H1 (cell line): Measurements from ENCODE around the gene CELF2. TPM values are rescaled to one million over a fixed set of nuclear protein-coding genes. Genes with fewer than 3 reads are reported as not detected.

Source experiments
- CEBPB ChIP-seq: IDR thresholded peaks from 2 replicates; pipeline ENCODE4 v1.6.1; 2012; ENCODE audit warnings: low read depth, low read length
- CHD7 ChIP-seq: fragments of 300-600 bp; sonication (generic); IDR thresholded peaks from 2 replicates; pipeline ENCODE4 v1.7.1; 2012; ENCODE audit warnings: low read length, moderate library complexity, mild to moderate bottlenecking, inconsistent platforms; ENCODE audit not compliant: insufficient replicate concordance
- RNF2 ChIP-seq: fragments of 200-900, 300-1000 bp; sonication (generic); IDR thresholded peaks from 2 replicates; pipeline ENCODE4 v1.7.1; 2016; ENCODE audit warnings: borderline replicate concordance, low read depth, mild to moderate bottlenecking, antibody characterized with exemption, low read length; ENCODE audit not compliant: poor library complexity, severe bottlenecking; ENCODE audit errors: missing control alignments
- polyA plus RNA-seq, 7 experiments: library from polyadenylated mRNA; depleted of rRNA in 3 of 7; stranded (reverse) in 5 of 7; unstranded in 2 of 7; fragments of >200 nt in 5 of 7; fragments of 200-250 nt in 2 of 7; gene quantifications; 1 replicate in 5 of 7; 2 replicates in 1 of 7; 4 replicates in 1 of 7; pipeline versions ENCODE4 v1.2.1 to v1.2.3, GENCODE V29; 2011 to 2013; ENCODE audit warnings: missing spikeins in 2 of 7, mixed read lengths in 2 of 7
- total RNA-seq: library from RNA; stranded (reverse); fragmentation: NEBNext Ultra II Directional; extraction: Animal tissue kit (Norgen Biotek cat#: 25700); gene quantifications from 2 replicates; pipeline ENCODE4 v1.2.1, GENCODE V29; 2021

The CELF2 gene
- total and polyA plus RNA-seq, 2 of the 8 experiments (the other 6 are each of a cell fraction or from before 2014, with no cell fraction given) = 18.3 to 22.7 TPM

GRCh38 chr10:11043446-11044127, 25.9 kb downstream of the CELF2 start (continued):
- TF ChIP-seq CHD7 (no peak), RNF2 (no peak), CEBPB (no peak)
- TF ChIP-seq, all 59 proteins: peak for 0
